ENCODE measurements around the gene C1orf52. TPM values are rescaled to one million over a fixed set of nuclear protein-coding genes. Genes with fewer than 3 reads are reported as not detected.
A peak's percentile ranks its signal among the peaks of the same experiment; 100 is the strongest.

C1orf52 gene
- total RNA-seq, 2 experiments from 2014 or later: 29.3 to 30.0 TPM

GRCh38 chr1:85225624-85226380, 33.7 kb downstream of the C1orf52 start:
- H3K36me3 Mint-ChIP-seq: no peaks in the 10 kb centered on the region
- no peaks in the 10 kb centered on the region for H3K4me1 Mint-ChIP-seq
- H3K9me3 Mint-ChIP-seq: no peaks in the 10 kb centered on the region
- H3K4me3 Mint-ChIP-seq: no peak overlapping the region
- H3K27ac Mint-ChIP-seq: no peak overlapping the region
- H3K27me3 Mint-ChIP-seq: no peaks in the 10 kb centered on the region
- no peak for DNase-seq

GRCh38 chr1:85224734-85225623, 34.5 kb downstream of the C1orf52 start:
- no peak for DNase-seq
- no peaks in the 10 kb centered on the region for H3K27me3 Mint-ChIP-seq
- H3K36me3 Mint-ChIP-seq: no peaks in the 10 kb centered on the region
- no peaks in the 10 kb centered on the region for H3K9me3 Mint-ChIP-seq
- no peaks in the 10 kb centered on the region for H3K4me1 Mint-ChIP-seq
- H3K4me3 Mint-ChIP-seq: no peak overlapping the region
- no peak overlapping the region for H3K27ac Mint-ChIP-seq

GRCh38 chr1:85224295-85224694, 35.2 kb downstream of the C1orf52 start:
- no peaks in the 10 kb centered on the region for H3K4me1 Mint-ChIP-seq
- H3K36me3 Mint-ChIP-seq: no peaks in the 10 kb centered on the region
- H3K4me3 Mint-ChIP-seq: no peak overlapping the region
- no peak for DNase-seq
- no peak overlapping the region for H3K27ac Mint-ChIP-seq
- H3K9me3 Mint-ChIP-seq: no peaks in the 10 kb centered on the region
- no peaks in the 10 kb centered on the region for H3K27me3 Mint-ChIP-seq

GRCh38 chr1:85223334-85223733, 36.1 kb downstream of the C1orf52 start:
- Mint-ChIP-seq H3K27ac (no peak overlapping the region), H3K4me1 (no peaks in the 10 kb centered on the region), H3K27me3 (no peaks in the 10 kb centered on the region), H3K36me3 (no peaks in the 10 kb centered on the region), H3K4me3 (no peak overlapping the region), H3K9me3 (no peaks in the 10 kb centered on the region)
- DNase-seq: no peak

- H3K4me1 Mint-ChIP-seq: no peaks in the 10 kb centered on the region
- H3K27me3 Mint-ChIP-seq: peaks cover 16% of the 10 kb centered on the region
- DNase-seq: no peak
- no peak overlapping the region for H3K27ac Mint-ChIP-seq
- no peaks in the 10 kb centered on the region for H3K36me3 Mint-ChIP-seq
- H3K4me3 Mint-ChIP-seq: no peak overlapping the region
- H3K9me3 Mint-ChIP-seq: no peaks in the 10 kb centered on the region
Measured at GRCh38 chr1:85220756-85221201, 38.7 kb downstream of the C1orf52 start.

- Mint-ChIP-seq H3K27me3 (peaks cover 20% of the 10 kb centered on the region), H3K36me3 (no peaks in the 10 kb centered on the region), H3K9me3 (no peaks in the 10 kb centered on the region), H3K4me1 (no peaks in the 10 kb centered on the region), H3K4me3 (no peak overlapping the region), H3K27ac (no peak overlapping the region)
- DNase-seq: no peak
Measured at GRCh38 chr1:85219853-85220610, 39.4 kb downstream of the C1orf52 start.

GRCh38 chr1:85216697-85217096, 42.8 kb downstream of the C1orf52 start:
- DNase-seq: no peak
- Mint-ChIP-seq H3K4me1 (no peaks in the 10 kb centered on the region), H3K27me3 (peaks cover 27% of the 10 kb centered on the region)

GRCh38 chr1:85214654-85215053, 44.8 kb downstream of the C1orf52 start:
- no peak for DNase-seq
- H3K4me3 Mint-ChIP-seq: no peak overlapping the region
- H3K36me3 Mint-ChIP-seq: no peaks in the 10 kb centered on the region

More at GRCh38 chr1:85216697-85217096, 42.8 kb downstream of the C1orf52 start:
- no peak overlapping the region for H3K4me3 Mint-ChIP-seq
- H3K27ac Mint-ChIP-seq: no peak overlapping the region
- H3K36me3 Mint-ChIP-seq: no peaks in the 10 kb centered on the region
- H3K9me3 Mint-ChIP-seq: no peaks in the 10 kb centered on the region

GRCh38 chr1:85208488-85208887, 51.0 kb downstream of the C1orf52 start:
- Mint-ChIP-seq H3K36me3 (no peaks in the 10 kb centered on the region), H3K27ac (no peak overlapping the region), H3K4me1 (no peaks in the 10 kb centered on the region), H3K9me3 (no peaks in the 10 kb centered on the region), H3K27me3 (peaks cover 26% of the 10 kb centered on the region), H3K4me3 (no peak overlapping the region)
- DNase-seq: no peak

More at GRCh38 chr1:85214654-85215053, 44.8 kb downstream of the C1orf52 start:
- H3K9me3 Mint-ChIP-seq: no peaks in the 10 kb centered on the region
- peaks cover 34% of the 10 kb centered on the region for H3K27me3 Mint-ChIP-seq
- no peaks in the 10 kb centered on the region for H3K4me1 Mint-ChIP-seq
- no peak overlapping the region for H3K27ac Mint-ChIP-seq

GRCh38 chr1:85203573-85204171, 55.8 kb downstream of the C1orf52 start:
- H3K9me3 Mint-ChIP-seq: no peaks in the 10 kb centered on the region

GRCh38 chr1:85202864-85203255, 56.6 kb downstream of the C1orf52 start:
- DNase-seq: no peak
- Mint-ChIP-seq H3K4me3 (no peak overlapping the region), H3K36me3 (peaks cover 3% of the 10 kb centered on the region), H3K27me3 (peaks cover 8% of the 10 kb centered on the region), H3K27ac (no peak overlapping the region), H3K4me1 (peaks cover 29% of the 10 kb centered on the region), H3K9me3 (no peaks in the 10 kb centered on the region)

More at GRCh38 chr1:85203573-85204171, 55.8 kb downstream of the C1orf52 start:
- no peak for DNase-seq
- Mint-ChIP-seq H3K27ac (no peak overlapping the region), H3K27me3 (peaks cover 12% of the 10 kb centered on the region), H3K36me3 (peaks cover 2% of the 10 kb centered on the region), H3K4me1 (peaks cover 23% of the 10 kb centered on the region), H3K4me3 (no peak overlapping the region)

- DNase-seq: no peak
- Mint-ChIP-seq H3K36me3 (peaks cover 6% of the 10 kb centered on the region), H3K27me3 (peaks cover 4% of the 10 kb centered on the region), H3K9me3 (no peaks in the 10 kb centered on the region), H3K27ac (peak overlapping the region; percentile 92), H3K4me3 (peak overlapping the region; percentile 87), H3K4me1 (peaks cover 32% of the 10 kb centered on the region)
Measured at GRCh38 chr1:85202092-85202863, 57.2 kb downstream of the C1orf52 start.

- peak; percentile 71 for DNase-seq
- Mint-ChIP-seq H3K27ac (peak overlapping the region; percentile 92), H3K9me3 (no peaks in the 10 kb centered on the region), H3K4me3 (peak overlapping the region; percentile 87), H3K27me3 (peaks cover 4% of the 10 kb centered on the region), H3K36me3 (peaks cover 6% of the 10 kb centered on the region), H3K4me1 (peaks cover 35% of the 10 kb centered on the region)
Measured at GRCh38 chr1:85201340-85202091, 57.9 kb downstream of the C1orf52 start.

All from activated naive CD8-positive, alpha-beta T cell treated with anti-CD3 and anti-CD28 coated beads for 36 hours (primary cell).